Osteoblast (primary cell): ENCODE results near the gene SKIC8. TPM values are rescaled to one million over a fixed set of nuclear protein-coding genes. Genes with fewer than 3 reads are reported as not detected.

Source experiments
- DNase-seq: peaks from one replicate; pipeline ENCODE4 v3.0.0; 2011; ENCODE audit warnings: low spot score, mixed read lengths; ENCODE audit not compliant: insufficient read length; ENCODE audit errors: missing footprints
- H2AFZ ChIP-seq: 2 replicates; pipeline ENCODE4 v1.6.0; 2011; ENCODE audit warnings: mild to moderate bottlenecking, low read length
- H3K27ac ChIP-seq: 2 replicates; pipeline ENCODE4 v1.5.1; 2011; ENCODE audit warnings: mild to moderate bottlenecking, low read depth, low read length, moderate library complexity
- H3K27me3 ChIP-seq: 2 replicates; pipeline ENCODE4 v1.6.0; 2012; ENCODE audit warnings: mild to moderate bottlenecking, control low read depth, inconsistent platforms, low read length, moderate library complexity; ENCODE audit not compliant: insufficient read depth
- H3K36me3 ChIP-seq: 2 replicates; pipeline ENCODE4 v1.5.1; 2011; ENCODE audit warnings: mild to moderate bottlenecking, low read length, control low read depth, moderate library complexity; ENCODE audit not compliant: insufficient read depth
- H3K4me1 ChIP-seq: 2 replicates; pipeline ENCODE4 v1.5.1; 2011; ENCODE audit warnings: mild to moderate bottlenecking, low read length, control low read depth, moderate library complexity; ENCODE audit not compliant: insufficient read depth
- H3K4me2 ChIP-seq: 2 replicates; pipeline ENCODE4 v1.6.0; 2011; ENCODE audit warnings: mild to moderate bottlenecking, low read length; ENCODE audit not compliant: insufficient read depth
- H3K4me3 ChIP-seq: fragments of 200-600 bp; sonication (generic); 3 replicates; pipeline ENCODE4 v1.5.1; 2012; ENCODE audit warnings: mild to moderate bottlenecking, low read length, inconsistent platforms; ENCODE audit not compliant: insufficient read depth
- H3K79me2 ChIP-seq: 2 replicates; pipeline ENCODE4 v1.6.0; 2012; ENCODE audit warnings: mild to moderate bottlenecking, low read length, control low read depth, inconsistent platforms; ENCODE audit not compliant: insufficient read depth
- H3K9me3 ChIP-seq: 2 replicates; pipeline ENCODE4 v1.5.1; 2011; ENCODE audit warnings: low read depth, low read length, control low read depth
- H4K20me1 ChIP-seq: 2 replicates; pipeline ENCODE4 v1.6.0; 2012; ENCODE audit warnings: mild to moderate bottlenecking, low read length, control low read depth; ENCODE audit not compliant: insufficient read depth
- total RNA-seq: library from RNA; depleted of rRNA; stranded (reverse); fragments of >200 nt; gene quantifications from 2 replicates; pipeline ENCODE4 v1.2.3, GENCODE V29; 2012
- TF ChIP-seq, protein P1 (sequence below): IDR thresholded peaks from 2 replicates; pipeline ENCODE4 v1.5.1; 2011; ENCODE audit warnings: mild to moderate bottlenecking, low read depth, low read length, moderate library complexity; ENCODE audit errors: extremely low read depth

SKIC8 gene
- total RNA-seq, 1 donor: 62.6 TPM

DNA sequence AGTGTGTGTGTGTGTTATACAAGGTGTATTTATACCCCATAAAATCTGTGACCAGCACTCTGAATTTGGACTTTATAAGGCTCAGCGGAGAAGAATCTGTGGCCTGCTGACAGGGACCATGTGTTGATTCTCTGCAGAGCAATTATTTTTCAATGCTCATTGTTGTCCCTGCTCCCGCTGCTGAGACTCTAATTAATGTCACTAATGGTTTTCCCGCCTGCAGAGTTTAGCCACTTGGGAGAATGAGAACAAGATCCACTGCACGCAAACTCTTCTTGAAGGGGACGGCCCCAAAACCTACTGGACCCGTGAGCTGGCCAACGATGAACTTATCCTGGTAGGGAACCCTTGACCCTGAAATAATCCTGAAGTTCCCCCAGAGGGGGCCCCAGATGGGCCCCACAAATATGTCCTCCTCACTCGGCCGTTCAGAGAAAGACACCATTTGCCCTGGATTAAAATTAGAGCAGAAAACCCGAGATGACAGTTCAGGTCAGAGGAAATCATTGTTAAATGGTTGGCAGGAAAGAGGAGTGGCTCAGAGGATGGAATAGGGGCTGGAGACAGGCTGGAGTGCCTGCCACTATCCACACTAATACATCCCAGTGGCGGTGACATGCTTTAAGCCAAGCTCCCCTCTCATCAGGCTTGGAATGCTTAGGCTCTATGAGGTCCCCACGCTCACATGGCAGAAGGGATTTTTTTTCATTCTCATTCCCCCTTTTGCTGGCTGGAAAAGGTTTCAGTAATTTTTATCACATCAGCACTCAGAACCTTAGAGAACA, 44.1 kb upstream of the SKIC8 start:
- Histone ChIP-seq H3K9me3 (no peaks in the 10 kb centered on the region), H3K27ac (no peak overlapping the region), H2AFZ (no peak overlapping the region), H3K4me1 (no peaks in the 10 kb centered on the region), H3K79me2 (no peaks in the 10 kb centered on the region), H3K4me3 (no peak overlapping the region), H3K4me2 (no peak overlapping the region), H4K20me1 (no peaks in the 10 kb centered on the region), H3K27me3 (peaks cover 81% of the 10 kb centered on the region), H3K36me3 (no peaks in the 10 kb centered on the region)
- TF ChIP-seq, protein P1, sequence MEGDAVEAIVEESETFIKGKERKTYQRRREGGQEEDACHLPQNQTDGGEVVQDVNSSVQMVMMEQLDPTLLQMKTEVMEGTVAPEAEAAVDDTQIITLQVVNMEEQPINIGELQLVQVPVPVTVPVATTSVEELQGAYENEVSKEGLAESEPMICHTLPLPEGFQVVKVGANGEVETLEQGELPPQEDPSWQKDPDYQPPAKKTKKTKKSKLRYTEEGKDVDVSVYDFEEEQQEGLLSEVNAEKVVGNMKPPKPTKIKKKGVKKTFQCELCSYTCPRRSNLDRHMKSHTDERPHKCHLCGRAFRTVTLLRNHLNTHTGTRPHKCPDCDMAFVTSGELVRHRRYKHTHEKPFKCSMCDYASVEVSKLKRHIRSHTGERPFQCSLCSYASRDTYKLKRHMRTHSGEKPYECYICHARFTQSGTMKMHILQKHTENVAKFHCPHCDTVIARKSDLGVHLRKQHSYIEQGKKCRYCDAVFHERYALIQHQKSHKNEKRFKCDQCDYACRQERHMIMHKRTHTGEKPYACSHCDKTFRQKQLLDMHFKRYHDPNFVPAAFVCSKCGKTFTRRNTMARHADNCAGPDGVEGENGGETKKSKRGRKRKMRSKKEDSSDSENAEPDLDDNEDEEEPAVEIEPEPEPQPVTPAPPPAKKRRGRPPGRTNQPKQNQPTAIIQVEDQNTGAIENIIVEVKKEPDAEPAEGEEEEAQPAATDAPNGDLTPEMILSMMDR: no peak
- DNase-seq: no peak

DNA sequence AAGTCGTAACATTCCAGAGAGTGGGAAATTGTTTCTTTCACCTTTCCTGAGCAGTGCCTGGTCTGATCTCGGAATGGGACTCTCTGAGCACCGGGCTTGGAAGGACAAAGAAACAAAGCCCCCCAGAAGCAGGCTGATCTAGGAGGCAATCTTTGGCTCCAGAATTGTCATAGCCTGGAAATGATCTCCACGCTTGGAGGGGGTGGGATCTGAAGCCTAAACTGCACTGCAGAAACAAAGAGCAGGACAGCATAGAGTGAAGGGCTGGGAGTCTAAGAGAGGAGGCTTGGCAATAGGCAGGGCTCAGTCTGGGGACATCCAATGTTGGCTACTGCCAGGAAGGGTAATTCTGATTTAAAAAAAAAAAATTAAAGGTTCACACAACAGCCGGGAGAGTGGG, 42.6 kb upstream of the SKIC8 start:
- Histone ChIP-seq H3K27me3 (peaks cover 80% of the 10 kb centered on the region), H3K4me3 (no peak overlapping the region), H3K79me2 (no peaks in the 10 kb centered on the region), H2AFZ (no peak overlapping the region), H3K4me2 (no peak overlapping the region), H3K36me3 (no peaks in the 10 kb centered on the region), H3K27ac (no peak overlapping the region), H4K20me1 (no peaks in the 10 kb centered on the region), H3K4me1 (no peaks in the 10 kb centered on the region), H3K9me3 (no peaks in the 10 kb centered on the region)
- DNase-seq: no peak
- TF ChIP-seq, protein P1: no peak

DNA sequence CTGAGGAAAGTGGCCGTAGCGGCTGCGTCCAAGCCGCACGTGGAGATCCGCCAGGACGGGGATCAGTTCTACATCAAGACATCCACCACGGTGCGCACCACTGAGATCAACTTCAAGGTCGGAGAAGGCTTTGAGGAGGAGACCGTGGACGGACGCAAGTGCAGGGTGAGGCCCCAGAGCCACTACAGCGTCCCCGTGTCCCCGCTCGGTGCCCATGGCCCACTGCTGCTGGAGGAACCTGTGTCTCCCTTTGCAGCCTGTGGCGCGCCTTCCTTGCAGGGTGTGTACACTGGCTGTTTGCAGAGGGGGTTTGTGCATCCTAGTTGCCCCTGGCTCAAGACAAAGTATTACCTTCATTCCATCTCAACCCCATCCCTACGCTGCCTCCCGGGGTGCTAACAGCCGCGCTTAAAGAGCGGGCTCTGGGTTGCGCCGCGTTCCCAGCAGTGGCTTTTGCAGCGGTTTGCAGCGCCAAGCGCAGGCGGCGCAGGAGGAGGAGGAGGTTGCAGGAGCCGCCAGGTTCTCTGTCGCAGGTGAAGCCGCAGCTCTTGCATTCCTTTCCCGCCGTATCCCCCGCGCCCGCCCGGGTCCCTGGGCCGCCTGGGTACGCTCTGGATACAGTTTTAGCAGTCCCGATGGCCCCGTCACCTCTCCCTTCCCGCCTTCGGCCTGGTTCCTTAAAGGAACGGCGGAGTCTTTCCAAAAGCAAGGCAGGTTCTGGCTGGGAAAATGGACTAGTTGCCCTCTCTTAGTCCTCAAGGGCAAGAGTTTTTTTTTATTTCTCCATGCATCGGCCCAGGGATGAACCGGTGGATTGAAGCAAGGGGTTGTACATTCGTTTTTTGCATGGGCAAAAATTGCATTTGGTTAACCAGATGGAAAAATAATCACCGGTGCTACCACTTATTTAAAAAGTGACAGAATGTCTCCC, 41.9 kb upstream of the SKIC8 start:
- Histone ChIP-seq H3K27ac (no peak overlapping the region), H2AFZ (no peak overlapping the region), H3K4me1 (no peaks in the 10 kb centered on the region), H3K4me3 (no peak overlapping the region), H3K79me2 (no peaks in the 10 kb centered on the region), H4K20me1 (no peaks in the 10 kb centered on the region), H3K27me3 (peaks cover 78% of the 10 kb centered on the region), H3K36me3 (no peaks in the 10 kb centered on the region), H3K9me3 (no peaks in the 10 kb centered on the region), H3K4me2 (no peak overlapping the region)
- DNase-seq: no peak
- TF ChIP-seq, protein P1: no peak
